Activated naive CD8-positive, alpha-beta T cell (primary cell): ENCODE measurements around the gene SERPINE3.

Source experiments
- H3K27ac Mint-ChIP-seq: one replicate; pipeline ENCODE4 v1.8.0; 2021; ENCODE audit warnings: mixed read lengths
- H3K27me3 Mint-ChIP-seq: one replicate; pipeline ENCODE4 v1.8.0; 2021; ENCODE audit warnings: mixed read lengths
- H3K36me3 Mint-ChIP-seq: one replicate; pipeline ENCODE4 v1.8.0; 2021; ENCODE audit warnings: mixed read lengths
- H3K4me1 Mint-ChIP-seq: one replicate; pipeline ENCODE4 v1.8.0; 2021; ENCODE audit warnings: low read depth, mixed read lengths
- H3K4me3 Mint-ChIP-seq: one replicate; pipeline ENCODE4 v1.8.0; 2021; ENCODE audit warnings: mild to moderate bottlenecking, mixed read lengths
- H3K9me3 Mint-ChIP-seq: one replicate; pipeline ENCODE4 v1.8.0; 2021; ENCODE audit warnings: low read depth, mixed read lengths

The SERPINE3 gene

DNA sequence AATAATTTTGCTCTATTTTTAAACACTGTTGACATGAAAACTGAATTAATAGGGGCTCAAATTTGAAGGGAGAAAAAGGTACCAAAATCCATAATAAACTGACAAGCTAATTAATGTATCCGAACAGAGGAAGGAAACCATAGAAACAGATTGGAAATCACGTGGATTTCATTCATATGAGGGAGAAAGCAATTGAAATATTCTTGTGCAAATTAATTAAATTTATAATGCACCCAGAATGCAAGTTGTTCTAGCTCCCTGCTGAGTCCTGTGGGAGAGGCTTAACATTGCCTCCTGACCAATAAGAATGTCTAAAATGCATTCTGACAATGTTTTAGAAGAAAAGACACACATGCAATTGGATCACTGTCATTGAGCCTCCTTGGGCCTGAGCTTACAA lies 17.7 kb upstream of the SERPINE3 start:
- Mint-ChIP-seq H3K9me3 (no peaks in the 10 kb centered on the region), H3K36me3 (no peaks in the 10 kb centered on the region), H3K4me3 (no peak overlapping the region), H3K27ac (no peak overlapping the region), H3K4me1 (no peaks in the 10 kb centered on the region), H3K27me3 (no peaks in the 10 kb centered on the region)

DNA sequence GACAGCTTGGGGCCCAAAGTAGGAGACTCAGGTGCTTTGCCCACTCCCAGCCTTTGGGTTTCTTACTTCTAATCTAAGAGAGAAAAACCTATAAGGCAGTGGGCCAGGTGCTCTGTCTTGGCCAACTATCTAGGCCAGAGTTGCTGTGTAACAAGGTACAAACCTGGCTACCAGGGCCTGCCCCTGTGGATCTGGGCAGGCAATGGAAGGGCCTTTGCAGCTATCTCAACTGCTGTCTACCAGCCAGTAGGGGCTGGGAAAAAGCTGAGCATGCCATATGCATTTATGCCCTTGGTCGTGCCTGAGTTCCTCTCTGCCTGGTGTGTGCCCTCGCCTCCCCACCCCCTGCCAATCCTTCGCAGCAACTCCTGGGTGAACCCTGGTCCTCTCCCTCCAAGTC lies 16.7 kb upstream of the SERPINE3 start:
- Mint-ChIP-seq H3K9me3 (no peaks in the 10 kb centered on the region), H3K36me3 (no peaks in the 10 kb centered on the region), H3K4me3 (no peak overlapping the region), H3K4me1 (no peaks in the 10 kb centered on the region), H3K27me3 (no peaks in the 10 kb centered on the region), H3K27ac (no peak overlapping the region)

DNA sequence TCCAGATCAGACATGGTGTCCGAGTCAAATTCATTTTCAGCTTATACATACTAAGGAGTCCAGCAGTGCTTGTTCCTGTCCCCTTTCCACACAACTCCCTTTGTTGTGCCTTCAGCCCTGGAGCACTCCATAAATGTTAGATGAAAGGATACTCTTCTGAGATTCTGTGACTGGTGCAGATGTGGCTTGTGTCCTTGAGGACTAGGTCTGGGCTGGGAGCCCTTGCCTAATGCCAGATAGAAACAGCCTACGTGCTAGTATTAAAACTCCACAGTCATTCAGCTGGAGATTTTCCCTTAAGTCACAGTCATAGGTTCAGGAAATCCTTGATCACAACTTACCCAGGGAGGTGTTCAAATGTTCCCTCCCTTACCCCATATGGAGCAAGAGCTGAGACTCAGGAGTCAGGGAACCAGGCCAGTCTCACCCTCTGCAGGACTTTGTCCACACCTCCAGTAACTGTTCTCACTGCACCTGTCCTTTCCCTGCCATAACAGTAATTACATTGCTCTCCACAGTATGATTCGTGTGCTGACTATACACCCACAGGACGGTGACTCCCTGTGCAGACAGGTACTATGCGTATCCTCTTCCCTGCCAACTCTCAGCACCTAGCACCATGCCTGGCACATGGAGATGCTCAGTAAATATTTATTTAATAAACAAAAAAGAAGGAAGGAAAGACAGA lies 15.5 kb upstream of the SERPINE3 start:
- Mint-ChIP-seq H3K27me3 (no peaks in the 10 kb centered on the region), H3K4me1 (no peaks in the 10 kb centered on the region), H3K27ac (no peak overlapping the region), H3K4me3 (no peak overlapping the region), H3K9me3 (no peaks in the 10 kb centered on the region), H3K36me3 (no peaks in the 10 kb centered on the region)

DNA sequence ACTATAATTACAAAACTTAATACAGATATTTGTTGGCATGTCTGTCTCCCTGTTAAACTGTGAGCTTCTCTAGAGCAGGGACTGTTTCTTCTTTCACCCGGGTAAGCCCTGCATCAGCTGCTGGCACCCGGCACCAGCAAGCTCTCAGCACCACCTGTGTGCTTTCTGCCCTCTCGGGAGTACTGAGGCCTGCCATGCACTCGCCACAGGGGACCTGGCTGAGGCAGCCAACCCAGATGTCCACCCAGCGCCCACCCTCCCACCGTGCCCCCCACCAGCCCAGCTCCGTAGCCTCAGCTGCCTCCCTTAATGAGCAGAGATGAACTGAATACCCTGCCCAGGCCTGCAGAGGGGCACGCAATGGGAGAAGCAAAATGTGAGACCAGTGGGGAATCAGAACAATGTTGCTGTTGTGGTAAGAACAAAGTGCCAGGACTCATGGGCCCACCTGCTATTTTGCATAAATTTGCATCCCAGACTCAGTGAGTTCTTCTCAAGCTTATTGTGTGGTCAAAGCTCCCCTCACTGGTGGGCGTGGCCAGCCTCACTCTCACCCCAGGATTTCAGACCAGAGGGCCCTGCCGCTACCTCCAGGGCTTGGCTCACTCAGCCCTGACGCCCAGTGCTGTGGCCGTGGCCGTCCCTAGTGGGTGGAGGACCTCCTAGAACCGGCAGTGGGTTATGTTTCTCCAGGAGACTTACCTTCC lies 14.6 kb upstream of the SERPINE3 start:
- no peaks in the 10 kb centered on the region for H3K27me3 Mint-ChIP-seq
- H3K27ac Mint-ChIP-seq: no peak overlapping the region
- H3K9me3 Mint-ChIP-seq: no peaks in the 10 kb centered on the region
- no peaks in the 10 kb centered on the region for H3K4me1 Mint-ChIP-seq
- H3K36me3 Mint-ChIP-seq: no peaks in the 10 kb centered on the region
- no peak overlapping the region for H3K4me3 Mint-ChIP-seq

DNA sequence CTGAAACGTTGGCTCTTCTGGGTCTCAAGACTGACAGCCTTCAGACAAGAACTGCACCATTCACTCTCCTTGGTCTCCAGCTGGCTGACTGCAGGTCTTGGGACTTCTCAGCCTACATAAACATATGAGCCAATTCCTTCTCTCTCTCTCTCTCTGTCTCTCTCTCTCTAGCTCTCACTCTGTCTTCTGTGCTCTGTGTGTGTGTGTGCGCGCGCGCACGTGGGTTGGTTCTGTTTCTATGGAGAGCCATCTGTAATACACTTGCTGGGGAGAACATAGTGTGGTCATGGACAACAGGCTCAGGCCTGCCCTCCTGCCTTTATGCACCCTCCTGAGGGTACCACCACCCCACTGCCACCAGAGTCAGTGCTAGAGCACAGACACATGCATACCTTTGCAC lies 13.7 kb upstream of the SERPINE3 start:
- H3K4me3 Mint-ChIP-seq: no peak overlapping the region
- peaks cover 4% of the 10 kb centered on the region for H3K4me1 Mint-ChIP-seq
- no peaks in the 10 kb centered on the region for H3K9me3 Mint-ChIP-seq
- no peak overlapping the region for H3K27ac Mint-ChIP-seq
- H3K27me3 Mint-ChIP-seq: no peaks in the 10 kb centered on the region
- no peaks in the 10 kb centered on the region for H3K36me3 Mint-ChIP-seq

DNA sequence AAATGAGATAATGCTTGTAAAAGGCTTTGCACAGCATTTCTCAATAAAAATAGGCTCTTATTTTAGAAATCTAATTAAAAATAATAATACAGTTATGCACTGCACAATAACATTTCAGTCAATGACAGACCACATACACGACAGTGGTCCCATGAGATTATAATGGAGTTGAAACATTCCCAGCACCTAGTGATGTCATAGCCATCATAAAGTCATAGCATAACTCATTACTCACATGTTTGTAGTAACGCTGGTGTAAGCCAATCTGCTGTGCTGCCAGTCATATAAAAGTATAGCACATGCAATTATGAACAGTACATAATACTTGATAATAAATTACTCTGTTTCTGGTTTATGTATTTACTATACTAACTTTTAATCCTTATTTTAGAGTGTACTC lies 12.7 kb upstream of the SERPINE3 start:
- Mint-ChIP-seq H3K27me3 (no peaks in the 10 kb centered on the region), H3K9me3 (no peaks in the 10 kb centered on the region), H3K36me3 (no peaks in the 10 kb centered on the region), H3K4me3 (no peak overlapping the region), H3K4me1 (peaks cover 11% of the 10 kb centered on the region), H3K27ac (no peak overlapping the region)

DNA sequence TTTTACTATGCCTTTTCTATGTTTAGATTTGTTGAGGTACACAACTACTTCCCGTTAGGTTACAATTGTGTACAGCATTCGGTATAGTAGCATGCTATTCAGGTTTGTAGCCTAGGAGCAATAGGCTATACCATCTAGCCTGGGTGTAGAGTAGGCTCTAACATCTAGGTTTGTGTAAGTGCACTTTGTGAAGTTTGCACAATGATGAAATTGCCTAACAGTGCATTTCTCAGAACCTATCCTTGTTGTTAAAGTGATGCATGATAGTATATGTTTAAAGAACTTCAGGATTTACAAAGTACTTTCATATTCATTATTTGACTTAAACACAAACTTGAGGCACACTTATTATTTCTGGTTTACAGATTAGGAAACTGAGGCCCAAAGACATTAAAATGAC lies 11.5 kb upstream of the SERPINE3 start:
- no peak overlapping the region for H3K4me3 Mint-ChIP-seq
- H3K27me3 Mint-ChIP-seq: no peaks in the 10 kb centered on the region
- H3K36me3 Mint-ChIP-seq: no peaks in the 10 kb centered on the region
- H3K4me1 Mint-ChIP-seq: peaks cover 16% of the 10 kb centered on the region
- H3K9me3 Mint-ChIP-seq: no peaks in the 10 kb centered on the region
- H3K27ac Mint-ChIP-seq: no peak overlapping the region

DNA sequence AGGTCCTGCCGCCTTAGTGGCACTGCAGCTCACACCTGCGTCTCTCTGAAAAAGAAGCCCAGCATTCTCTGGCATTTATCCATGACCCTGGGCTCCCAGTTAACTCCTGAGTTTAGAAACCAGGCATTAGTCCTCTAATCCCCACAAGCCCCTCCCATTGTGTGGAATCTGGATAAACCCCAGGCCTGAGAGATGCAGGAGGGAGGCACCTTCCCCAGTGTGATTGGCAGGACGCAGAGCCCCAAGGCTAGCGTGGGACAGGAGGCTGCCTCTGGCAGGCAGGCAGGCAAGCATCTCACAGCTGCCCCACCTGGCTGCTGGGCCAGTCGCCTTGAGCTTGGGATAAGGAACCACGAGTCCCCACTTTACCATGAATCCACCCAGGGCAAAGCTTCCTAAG lies 11.0 kb upstream of the SERPINE3 start:
- Mint-ChIP-seq H3K4me1 (peaks cover 18% of the 10 kb centered on the region), H3K36me3 (no peaks in the 10 kb centered on the region)

DNA sequence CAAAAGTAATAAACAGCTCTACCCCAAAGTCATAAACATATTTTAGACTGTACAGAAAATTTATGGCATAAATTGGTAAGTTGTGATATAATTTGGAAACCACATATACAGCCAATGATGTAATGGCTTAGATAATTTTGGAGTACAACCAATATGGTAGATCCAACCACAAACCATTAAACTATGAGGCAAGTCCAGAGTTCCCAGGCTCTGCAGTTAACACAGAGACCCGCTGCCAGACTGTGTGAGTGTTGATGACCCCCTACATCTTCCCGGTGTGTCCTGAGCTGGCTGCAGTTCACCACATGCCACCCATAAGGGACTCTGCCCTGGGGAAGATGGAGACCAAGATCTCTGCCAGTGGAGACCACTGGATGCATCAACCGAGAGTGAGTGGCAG lies 9.9 kb upstream of the SERPINE3 start:
- no peak overlapping the region for H3K4me3 Mint-ChIP-seq
- H3K9me3 Mint-ChIP-seq: no peaks in the 10 kb centered on the region
- no peaks in the 10 kb centered on the region for H3K27me3 Mint-ChIP-seq
- no peaks in the 10 kb centered on the region for H3K36me3 Mint-ChIP-seq
- H3K4me1 Mint-ChIP-seq: peaks cover 18% of the 10 kb centered on the region
- H3K27ac Mint-ChIP-seq: no peak overlapping the region

More for the DNA sequence above, 11.0 kb upstream of the SERPINE3 start:
- Mint-ChIP-seq H3K4me3 (no peak overlapping the region), H3K27me3 (no peaks in the 10 kb centered on the region), H3K27ac (no peak overlapping the region), H3K9me3 (no peaks in the 10 kb centered on the region)

DNA sequence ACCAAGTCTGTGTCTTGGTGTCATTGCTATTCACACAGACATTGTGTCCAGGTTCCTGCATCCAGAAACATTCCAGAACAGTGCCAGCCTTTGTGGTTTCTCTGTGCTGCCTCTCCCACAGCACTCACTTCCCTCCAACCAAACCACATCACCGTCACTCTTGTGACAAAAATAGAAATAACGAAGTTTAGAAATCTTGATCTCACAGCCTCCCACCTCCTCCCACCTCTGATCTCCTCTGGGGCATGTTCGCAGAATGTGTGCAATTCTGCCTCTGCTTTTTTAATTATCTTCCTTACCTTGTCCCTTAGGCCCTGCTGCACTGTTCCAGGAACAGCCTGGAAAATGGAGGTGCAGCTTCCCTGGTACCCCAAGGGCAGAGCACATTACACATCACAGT lies 8.7 kb upstream of the SERPINE3 start:
- Mint-ChIP-seq H3K4me3 (no peak overlapping the region), H3K27ac (peak overlapping the region; percentile 41), H3K9me3 (no peaks in the 10 kb centered on the region), H3K4me1 (peaks cover 18% of the 10 kb centered on the region), H3K27me3 (no peaks in the 10 kb centered on the region), H3K36me3 (peaks cover 2% of the 10 kb centered on the region)

DNA sequence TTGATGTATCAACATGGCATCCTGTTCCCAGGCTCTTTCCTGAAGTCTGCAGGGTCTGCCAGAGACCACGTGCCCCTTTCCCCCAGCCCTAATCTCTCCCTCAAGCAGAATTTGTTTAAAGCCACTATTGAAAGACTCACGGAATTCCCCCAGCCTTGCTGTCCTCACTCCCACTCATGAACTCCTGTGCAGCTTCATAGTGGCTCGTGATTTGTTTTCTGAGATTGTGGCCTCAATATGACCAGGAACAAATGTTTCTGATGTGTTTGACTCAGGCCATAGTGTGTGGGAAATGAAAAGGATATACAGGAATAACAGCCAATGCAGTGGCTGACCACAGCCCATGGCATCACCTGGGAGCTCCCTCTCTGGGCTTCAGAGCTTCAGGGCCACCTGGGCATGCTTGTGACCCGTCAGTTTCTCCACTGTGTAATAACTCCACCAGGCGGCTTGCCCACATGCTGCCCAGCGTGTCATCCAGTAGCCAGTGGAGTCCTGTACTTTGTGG lies 8.1 kb upstream of the SERPINE3 start:
- Mint-ChIP-seq H3K27ac (no peak overlapping the region), H3K9me3 (no peaks in the 10 kb centered on the region)

DNA sequence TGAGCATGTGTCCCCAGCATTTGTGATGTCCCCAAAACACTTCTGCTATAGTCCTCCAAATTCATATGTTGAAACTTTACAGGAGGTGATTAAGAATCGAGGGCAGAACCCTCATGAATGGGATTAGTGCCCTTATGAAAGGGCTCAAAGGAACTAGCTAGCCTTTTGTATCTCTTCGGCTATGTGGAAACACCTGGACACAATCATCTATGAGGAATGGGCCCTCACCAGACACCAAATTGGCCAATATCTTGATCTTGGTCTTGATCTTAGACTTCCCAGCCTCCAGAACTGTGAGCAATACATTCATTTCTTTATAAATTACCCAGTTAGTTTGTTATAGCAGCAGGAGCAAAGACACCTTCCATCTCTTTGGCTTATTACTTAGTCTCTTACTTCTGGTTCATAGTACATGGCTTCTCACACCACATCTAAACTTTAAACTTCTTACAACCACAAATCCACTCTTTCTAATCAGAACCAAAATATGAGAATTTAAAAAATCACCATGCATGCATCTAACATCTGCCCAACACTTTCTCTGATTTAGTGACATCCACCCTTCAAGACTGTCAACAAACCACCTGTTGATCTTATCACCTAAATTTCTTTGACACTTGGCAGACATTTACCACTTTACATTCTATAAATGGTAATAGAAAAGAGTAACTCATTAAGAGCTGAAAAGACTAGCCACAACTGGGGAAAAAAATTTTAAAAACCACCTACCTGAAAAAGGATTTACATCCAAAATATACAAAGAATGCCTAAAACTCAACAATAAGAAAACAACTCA lies 6.7 kb upstream of the SERPINE3 start:
- Mint-ChIP-seq H3K4me1 (peaks cover 18% of the 10 kb centered on the region), H3K4me3 (no peak overlapping the region), H3K36me3 (peaks cover 2% of the 10 kb centered on the region), H3K27me3 (no peaks in the 10 kb centered on the region), H3K9me3 (no peaks in the 10 kb centered on the region), H3K27ac (no peak overlapping the region)

More for the DNA sequence above, 8.1 kb upstream of the SERPINE3 start:
- Mint-ChIP-seq H3K27me3 (no peaks in the 10 kb centered on the region), H3K36me3 (peaks cover 2% of the 10 kb centered on the region), H3K4me1 (peaks cover 18% of the 10 kb centered on the region), H3K4me3 (no peak overlapping the region)

DNA sequence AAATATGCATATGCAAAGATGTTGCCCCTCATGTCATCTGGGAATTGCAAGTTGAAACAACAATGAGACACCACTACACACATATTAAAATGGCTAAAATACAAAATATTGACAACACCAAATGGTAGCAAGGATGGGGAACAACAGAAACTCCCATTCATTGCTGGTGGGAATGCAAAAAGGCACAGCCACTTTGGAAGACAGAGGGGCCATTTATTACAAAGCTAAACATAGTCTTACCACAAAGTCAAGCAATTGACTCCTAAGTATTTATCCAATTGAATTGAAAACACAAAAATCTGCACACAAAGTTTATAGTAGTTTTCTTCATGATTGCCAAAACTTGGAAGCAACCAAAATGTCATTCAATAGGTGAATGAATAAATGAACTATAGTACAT lies 6.1 kb upstream of the SERPINE3 start:
- Mint-ChIP-seq H3K9me3 (no peaks in the 10 kb centered on the region), H3K4me1 (peaks cover 18% of the 10 kb centered on the region), H3K27me3 (no peaks in the 10 kb centered on the region), H3K4me3 (no peak overlapping the region), H3K27ac (no peak overlapping the region), H3K36me3 (peaks cover 2% of the 10 kb centered on the region)

DNA sequence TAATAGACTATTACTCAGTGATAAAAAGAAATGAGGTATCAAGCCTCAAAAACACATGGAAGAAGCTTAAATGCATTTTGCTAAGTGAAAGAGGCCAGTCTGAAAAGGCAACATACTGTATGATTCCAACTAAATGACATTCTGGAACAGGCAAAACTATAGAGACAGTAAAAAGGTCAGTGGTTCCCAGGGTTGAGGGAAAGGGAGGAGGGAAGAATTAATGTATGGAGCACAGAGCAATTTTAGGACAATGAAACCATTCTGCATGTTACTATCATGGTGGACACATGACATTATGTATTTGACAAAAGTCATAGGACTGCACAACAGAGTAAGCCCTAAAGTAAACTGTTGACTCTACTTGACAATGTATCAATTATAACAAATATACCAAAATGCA lies 5.7 kb upstream of the SERPINE3 start:
- no peak overlapping the region for H3K27ac Mint-ChIP-seq
- peaks cover 18% of the 10 kb centered on the region for H3K4me1 Mint-ChIP-seq
- H3K9me3 Mint-ChIP-seq: no peaks in the 10 kb centered on the region
- H3K36me3 Mint-ChIP-seq: peaks cover 2% of the 10 kb centered on the region
- H3K4me3 Mint-ChIP-seq: no peak overlapping the region
- no peaks in the 10 kb centered on the region for H3K27me3 Mint-ChIP-seq

DNA sequence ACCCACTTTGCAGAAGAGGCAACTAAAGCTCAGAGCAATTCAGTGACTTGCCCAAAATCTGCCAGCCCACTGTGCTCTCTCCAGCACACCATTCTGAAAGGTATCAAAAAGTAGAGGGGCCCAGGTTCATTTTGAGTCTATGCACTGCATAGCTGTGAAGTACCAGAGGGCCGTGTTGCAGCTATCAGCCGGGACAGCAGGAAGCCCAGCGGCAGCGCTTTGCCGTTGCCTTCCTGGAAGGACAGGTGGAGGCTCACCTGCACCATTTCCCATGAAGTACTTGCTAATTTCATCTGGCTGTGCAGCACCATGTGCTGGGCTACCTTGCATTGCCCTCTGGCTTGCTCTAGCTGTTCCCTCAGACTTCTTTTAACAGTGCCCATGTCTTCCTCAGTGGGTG lies 2.7 kb upstream of the SERPINE3 start:
- Mint-ChIP-seq H3K27me3 (no peaks in the 10 kb centered on the region), H3K4me1 (peaks cover 8% of the 10 kb centered on the region), H3K27ac (no peak overlapping the region), H3K36me3 (peaks cover 2% of the 10 kb centered on the region), H3K9me3 (no peaks in the 10 kb centered on the region), H3K4me3 (no peak overlapping the region)
